ENCODE data around the gene ANKRD24.
"Not testable (repeated sequence)": the region's sequence is repeated elsewhere in the genome, so short reads cannot be mapped to it uniquely, and the experiment has no call there.

ANKRD24 gene

GRCh38 chr19:4182084-4182810 lies at the start of gene ANKRD24, which contains the start of gene SIRT6:
Gene ANKRD24 (plus strand): TSS chr19:4182689. CDS start chr19:4186426, 3,737 bp downstream.
Gene SIRT6 (minus strand): TSS chr19:4182563. CDS start chr19:4182539, 24 bp downstream.
- peak; percentile 79 for DNase-seq

GRCh38 chr19:4134351-4134750 lies 48.1 kb upstream of the ANKRD24 start:
- DNase-seq, result no peak

DNA sequence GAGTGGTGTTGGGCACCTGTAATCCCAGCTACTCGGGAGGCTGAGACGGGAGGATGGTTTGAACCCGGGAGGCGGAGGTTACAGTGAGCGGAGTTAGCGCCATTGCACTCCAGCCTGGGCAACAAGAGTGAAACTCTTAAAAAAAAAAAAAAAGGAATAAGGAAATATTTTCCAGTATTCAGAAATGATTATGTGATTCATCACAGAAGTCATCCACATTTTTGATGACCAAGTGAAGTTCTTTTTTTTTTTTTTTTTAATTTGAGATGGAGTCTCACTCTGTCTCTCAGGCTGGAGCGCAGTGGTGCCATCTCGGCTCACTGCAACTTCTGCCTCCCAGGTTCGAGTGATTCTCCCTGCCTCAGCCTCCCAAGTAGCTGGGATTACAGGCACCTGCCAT lies 47.1 kb upstream of the ANKRD24 start:
- not testable (repeated sequence) for DNase-seq

DNA sequence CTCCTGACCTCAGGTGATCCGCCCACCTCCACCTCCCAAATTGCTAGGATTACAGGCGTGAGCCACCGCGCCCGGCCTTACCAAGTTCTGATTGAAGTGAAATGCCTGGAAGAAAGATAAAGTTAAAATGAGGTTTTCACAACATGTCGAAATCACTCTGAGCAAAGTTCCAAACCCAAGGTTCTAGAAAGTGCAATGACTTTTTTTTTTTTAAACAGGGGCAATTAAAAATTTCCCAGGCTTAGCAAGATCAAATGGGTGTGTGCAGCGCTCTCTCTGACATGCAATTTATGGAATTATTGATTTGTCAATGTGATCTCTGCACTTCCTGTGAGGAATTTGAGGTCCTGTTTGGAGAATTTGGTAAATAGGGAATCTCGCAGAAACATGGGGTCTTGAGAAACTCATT lies 45.8 kb upstream of the ANKRD24 start:
- DNase-seq, result no peak

GRCh38 chr19:4138445-4138844 lies 44.0 kb upstream of the ANKRD24 start:
- DNase-seq, result no peak

DNA sequence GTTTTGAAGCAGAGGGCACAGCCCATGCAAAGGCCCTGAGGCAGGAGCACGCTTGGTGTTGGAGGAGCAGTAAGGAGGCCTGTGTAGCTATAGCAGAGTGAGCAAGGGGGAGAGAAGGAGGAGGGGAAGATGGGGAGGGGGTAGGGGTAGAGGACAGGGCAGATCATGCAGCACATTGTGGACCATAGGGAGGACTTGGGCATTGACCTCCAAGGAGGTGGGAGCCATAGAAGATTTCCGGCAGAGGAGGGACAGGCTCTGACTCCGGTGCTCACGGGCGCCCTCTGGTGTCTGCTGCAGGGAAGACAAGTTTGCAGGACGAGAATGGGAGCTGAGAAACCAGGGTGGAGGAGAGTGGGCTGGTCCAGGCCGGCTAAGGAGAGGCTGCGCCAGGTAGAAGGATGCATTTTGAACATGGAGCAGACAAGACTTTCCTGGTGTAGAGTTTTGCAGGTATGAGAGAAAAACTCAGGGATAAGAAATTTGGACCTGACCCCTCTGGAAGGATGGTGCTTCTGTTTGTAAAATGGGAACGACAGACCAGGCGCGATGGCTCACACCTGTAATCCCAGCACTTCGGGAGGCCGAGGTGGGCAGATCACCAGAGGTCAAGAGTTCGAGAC lies 42.8 kb upstream of the ANKRD24 start:
- no peak for DNase-seq

DNA sequence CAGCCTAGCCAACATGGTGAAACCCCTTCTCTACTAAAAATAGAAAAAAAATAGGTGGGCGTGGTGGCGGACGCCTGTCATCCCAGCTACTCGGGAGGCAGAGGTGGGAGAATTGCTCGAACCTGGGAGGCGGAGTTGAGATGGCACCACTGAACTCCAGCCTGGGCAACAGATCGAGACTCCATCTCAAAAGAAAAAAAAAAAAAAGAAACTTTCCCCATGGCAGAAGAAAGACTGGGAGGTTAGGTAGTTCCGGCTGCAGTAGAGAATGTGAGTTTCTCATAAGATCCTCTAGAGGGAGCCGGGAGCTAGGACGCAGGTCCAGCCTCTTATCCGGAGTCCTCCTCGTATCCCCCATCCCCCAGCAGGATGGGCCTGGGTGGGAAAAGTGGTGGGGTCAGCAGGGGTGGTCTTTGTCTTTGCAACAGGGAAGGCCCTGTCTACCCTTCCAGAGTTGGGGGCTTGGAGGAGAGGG lies 42.2 kb upstream of the ANKRD24 start:
- peak; percentile 21 for DNase-seq

GRCh38 chr19:4142916-4143315 lies 39.6 kb upstream of the ANKRD24 start:
- DNase-seq, result not testable (repeated sequence)

DNA sequence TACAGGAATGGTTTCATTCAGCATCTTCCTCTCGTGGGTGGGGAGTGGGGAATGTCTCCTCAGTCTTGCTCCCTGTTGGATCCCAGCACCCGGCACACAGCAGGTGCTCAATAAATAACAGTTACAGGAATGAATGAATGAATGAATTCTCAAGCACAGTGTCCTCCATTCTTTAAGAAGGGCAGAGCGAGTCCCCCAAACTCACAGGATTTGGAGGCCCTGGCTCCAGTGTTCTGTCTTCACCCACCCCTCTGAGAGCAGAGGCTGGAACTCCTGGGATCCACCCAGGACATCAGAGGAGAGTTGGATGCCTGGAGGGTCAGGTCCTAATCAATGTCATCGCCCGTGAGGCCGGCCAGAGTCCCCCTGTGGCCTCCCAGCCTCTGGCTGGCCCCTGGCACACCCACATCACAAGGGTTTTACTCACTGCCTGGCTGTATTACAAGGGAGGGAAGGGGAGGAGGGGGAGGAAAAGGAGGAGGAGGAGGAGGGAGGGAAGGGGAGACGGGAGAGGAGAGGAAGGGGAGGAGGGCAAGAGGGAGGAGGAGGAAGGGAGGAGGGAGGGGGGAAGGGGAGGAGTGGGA lies 37.7 kb upstream of the ANKRD24 start:
- DNase-seq, result no peak

DNA sequence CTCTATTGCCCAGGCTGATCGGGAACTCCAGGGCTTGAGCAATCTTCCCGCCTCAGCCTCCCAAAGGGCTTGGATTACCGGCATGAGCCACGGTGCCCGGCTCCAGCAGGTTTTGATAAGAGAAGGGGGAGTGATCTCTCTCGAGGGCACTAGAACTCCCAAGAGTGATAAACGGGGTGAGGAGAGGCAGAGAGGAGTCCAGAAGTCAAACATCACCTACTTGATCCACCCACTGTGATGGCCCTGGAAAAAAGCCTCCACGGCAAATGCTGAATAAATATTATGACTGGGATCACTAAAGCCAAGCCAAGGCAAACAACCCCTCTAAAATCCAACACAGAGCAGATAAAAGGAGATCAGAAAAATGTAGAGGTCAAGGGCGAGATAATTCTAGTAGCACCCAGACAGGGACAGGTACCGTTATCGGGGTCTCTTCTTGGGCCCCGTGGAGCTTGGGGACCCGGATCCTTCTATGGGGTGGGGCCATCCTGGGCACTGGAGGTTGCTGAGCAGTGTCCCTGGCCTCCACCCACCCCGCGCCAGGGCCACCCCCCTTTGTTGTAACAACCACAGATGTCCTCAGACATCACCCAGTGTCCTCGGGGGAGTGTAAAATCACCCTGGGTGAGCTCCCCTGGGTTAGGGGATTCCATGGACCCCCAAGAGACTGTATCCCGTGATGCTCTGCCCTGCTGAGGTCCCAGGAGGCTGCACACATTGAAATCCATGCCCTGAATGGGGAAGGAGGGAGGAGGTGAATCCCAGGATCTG lies 32.8 kb upstream of the ANKRD24 start:
- DNase-seq, result no peak

GRCh38 chr19:4151623-4152022 lies 30.9 kb upstream of the ANKRD24 start:
- DNase-seq, result no peak

GRCh38 chr19:4152241-4152998 lies 30.1 kb upstream of the ANKRD24 start:
- no peak for DNase-seq

DNA sequence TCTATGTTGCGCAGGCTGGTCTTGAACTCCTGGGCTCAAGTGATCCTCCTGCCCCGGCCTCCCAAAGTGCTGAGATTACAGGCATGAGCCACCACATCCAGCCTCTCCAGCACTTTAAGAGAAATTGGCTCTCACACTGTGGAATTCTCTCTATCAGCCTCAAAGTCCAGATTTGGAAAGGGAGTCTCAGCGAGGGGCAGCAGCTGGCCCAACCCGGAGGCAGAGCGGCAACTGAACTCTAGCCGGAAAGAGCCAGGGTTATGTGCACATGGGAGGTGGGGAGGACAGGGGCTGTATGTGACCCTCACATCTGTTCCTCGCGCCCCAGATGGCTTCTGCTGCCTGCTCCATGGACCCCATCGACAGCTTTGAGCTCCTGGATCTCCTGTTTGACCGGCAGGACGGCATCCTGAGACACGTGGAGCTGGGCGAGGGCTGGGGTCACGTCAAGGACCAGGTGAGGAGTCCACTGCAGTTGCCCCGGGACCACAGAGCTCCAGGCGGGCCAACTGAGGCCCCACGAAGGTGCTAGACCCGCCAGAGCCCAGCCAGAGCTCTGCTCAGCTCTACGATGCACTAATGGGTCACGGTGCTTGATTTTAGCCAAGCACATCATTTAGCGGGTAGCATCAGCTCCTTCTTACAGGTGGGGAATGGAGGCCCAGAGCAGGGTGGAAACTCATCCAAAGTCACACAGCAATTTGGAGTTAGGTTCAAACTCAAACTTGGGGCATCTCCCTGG lies 27.7 kb upstream of the ANKRD24 start:
- DNase-seq, result no peak

DNA sequence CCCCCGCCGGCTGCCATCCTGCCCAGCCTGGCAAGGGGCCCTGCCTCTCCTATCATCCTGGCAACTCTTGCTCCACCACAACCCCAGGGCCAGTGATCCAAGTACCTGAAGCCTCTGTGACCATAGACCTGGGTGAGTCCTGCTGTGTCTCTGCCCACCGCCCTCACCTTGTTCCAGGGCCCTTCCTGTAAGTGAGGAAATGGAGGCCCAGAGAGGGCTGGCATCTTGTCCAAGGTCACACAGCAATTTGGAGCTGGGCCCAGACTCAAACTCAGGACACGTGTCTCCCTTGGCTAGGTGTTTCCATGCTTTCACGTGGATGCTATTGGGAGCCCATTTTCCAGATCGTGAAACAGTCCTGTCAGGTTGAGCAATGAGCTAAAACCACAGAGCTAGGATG lies 25.3 kb upstream of the ANKRD24 start:
- no peak for DNase-seq

- not testable (repeated sequence) for DNase-seq
Measured at GRCh38 chr19:4157971-4158370, 24.5 kb upstream of the ANKRD24 start.

- DNase-seq, result no peak
Measured at GRCh38 chr19:4161415-4162077, 20.9 kb upstream of the ANKRD24 start.

DNA sequence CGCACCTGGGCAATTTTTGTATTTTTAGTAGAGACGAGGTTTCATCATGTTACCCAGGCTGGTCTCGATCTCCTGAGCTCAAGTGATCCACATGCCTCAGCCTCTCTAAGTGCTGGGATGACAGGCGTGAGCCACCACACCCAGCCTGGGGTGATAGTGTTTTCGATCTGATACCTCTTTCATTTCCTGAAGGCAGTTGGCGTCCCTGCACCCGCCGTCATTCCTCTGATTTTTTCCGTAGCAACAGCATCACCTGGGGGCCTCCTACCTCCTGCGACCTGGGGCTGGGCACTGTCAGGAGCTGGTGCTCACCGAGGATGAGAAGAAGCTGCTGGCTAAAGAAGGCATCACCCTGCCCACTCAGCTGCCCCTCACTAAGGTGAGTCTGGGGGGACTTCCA lies 18.2 kb upstream of the ANKRD24 start:
- no peak for DNase-seq

DNA sequence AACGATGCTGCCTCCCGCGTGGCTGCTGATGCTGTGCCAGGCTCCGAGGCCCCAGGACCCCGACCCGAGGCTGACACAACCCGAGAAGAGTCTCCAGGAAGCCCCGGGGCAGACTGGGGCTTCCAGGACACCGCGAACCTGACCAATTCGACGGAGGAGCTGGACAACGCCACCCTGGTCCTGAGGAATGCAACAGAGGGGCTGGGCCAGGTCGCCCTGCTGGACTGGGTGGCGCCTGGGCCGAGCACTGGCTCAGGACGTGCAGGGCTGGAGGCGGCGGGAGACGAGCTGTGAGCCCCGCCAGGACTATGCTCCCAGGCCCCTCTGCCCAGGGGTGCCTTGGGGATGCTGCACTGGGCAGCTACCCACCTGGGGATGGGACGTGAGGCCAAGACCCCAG lies 10.8 kb upstream of the ANKRD24 start:
- DNase-seq, result no peak

- DNase-seq, result peak; percentile 31
Measured at GRCh38 chr19:4172861-4173473, 9.5 kb upstream of the ANKRD24 start.

DNA sequence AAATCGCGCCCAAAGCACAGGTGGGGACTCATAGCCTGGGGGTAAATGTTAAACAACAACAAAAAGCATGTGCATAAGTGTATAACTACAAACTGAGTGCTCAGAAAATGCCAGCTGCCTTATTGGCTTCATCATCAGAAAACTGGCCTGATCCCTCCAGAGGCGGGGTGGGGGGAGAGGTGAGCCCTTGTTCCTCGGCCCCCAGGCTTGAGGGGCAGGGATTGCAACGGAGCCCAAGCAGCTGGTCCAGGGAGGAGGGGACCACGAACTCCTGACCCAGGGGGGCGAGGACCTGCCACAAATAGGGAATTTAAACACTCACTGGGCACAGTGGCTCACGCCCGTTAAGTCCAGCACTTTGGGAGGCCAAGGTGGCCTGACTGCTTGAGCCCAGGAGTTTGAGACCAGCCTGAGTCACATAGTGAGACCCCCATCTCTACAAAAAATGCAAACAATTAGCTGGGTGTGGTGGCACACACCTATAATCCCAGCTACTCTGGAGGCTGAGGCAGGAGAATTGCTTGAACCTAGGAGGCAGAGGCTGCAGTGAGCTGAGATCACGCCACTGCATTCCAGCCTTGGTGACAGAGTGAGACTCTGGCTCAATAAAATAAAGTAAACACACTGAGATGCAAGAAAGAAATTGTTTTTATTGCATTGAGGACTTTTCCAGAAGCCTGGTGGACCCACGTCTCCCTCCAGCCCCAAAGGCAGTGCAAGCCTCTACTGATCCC lies 8.8 kb upstream of the ANKRD24 start:
- DNase-seq, result no peak

Measured in NCI-H524 treated with DMSO at 0.1 percent for 48 hours (cell line).